ENCODE data around the gene CYP2R1.

DNA sequence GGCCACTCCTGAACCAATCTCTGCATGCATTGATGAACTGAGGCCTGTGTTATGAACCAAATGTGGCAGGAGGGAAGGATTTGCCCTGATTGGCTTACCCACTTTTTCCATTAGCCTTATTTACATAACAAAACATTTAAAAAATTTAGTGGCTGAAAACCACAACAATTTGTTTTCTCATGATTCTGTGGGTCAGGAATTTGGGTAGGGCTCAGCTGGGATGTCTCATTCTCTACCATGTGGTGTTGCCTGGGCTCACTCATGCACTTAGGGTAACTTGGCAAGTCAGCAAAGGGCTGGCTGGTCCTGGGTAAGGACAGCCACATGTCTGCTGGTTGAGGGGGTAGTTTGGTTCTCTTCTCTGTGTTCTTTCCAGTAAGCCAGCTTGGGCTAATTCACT lies 35.1 kb upstream of the CYP2R1 start:
- TF ChIP-seq, protein P1, sequence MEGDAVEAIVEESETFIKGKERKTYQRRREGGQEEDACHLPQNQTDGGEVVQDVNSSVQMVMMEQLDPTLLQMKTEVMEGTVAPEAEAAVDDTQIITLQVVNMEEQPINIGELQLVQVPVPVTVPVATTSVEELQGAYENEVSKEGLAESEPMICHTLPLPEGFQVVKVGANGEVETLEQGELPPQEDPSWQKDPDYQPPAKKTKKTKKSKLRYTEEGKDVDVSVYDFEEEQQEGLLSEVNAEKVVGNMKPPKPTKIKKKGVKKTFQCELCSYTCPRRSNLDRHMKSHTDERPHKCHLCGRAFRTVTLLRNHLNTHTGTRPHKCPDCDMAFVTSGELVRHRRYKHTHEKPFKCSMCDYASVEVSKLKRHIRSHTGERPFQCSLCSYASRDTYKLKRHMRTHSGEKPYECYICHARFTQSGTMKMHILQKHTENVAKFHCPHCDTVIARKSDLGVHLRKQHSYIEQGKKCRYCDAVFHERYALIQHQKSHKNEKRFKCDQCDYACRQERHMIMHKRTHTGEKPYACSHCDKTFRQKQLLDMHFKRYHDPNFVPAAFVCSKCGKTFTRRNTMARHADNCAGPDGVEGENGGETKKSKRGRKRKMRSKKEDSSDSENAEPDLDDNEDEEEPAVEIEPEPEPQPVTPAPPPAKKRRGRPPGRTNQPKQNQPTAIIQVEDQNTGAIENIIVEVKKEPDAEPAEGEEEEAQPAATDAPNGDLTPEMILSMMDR (IDR thresholded peaks at IDR 0.05): no peak
- no peak for TF ChIP-seq EP300 (IDR thresholded peaks at IDR 0.05; ENCODE audit: low read depth)

Measured in transverse colon (tissue), 3 donors.